ENCODE results near the gene WNT1. TPM values are rescaled to one million over a fixed set of nuclear protein-coding genes. Genes with fewer than 3 reads are reported as not detected.

WNT1 gene
- total RNA-seq, 1 experiment from 2014 or later: not detected

DNA sequence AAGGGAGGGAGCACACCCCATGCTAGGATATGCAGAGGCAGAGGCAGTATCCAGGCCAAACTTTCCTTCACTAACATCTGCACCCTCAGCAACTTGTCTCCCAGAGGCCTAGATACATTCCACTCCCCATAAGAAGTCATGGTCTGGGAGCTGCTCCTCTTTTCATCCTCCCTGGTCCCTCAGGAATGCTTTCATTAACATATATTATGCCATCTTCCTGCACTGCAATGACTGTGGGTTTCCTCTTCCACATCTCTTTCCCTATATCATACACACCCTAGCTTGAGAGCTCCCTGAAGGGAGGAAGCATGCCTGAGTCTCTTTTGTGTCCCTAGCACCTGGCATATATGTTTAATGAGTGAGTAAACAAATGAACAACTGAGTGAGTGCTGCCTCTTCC, 12.4 kb downstream of the WNT1 start:
- no peak overlapping the region for H3T11ph ChIP-seq (ENCODE audit: low read length)
- H3K79me1 ChIP-seq (ENCODE audit: insufficient read depth, low read depth, low read length, poor library complexity, severe bottlenecking): no peaks in the 10 kb centered on the region
- H3K36me3 Mint-ChIP-seq (ENCODE audit: insufficient read depth in 1 of 3, low read depth in 3 of 3): no peaks in the 10 kb centered on the region
- H3K23ac ChIP-seq (ENCODE audit: insufficient read length, low read depth, low read length): no peak overlapping the region
- no peak overlapping the region for H3K56ac ChIP-seq (ENCODE audit: insufficient read length, low read depth, low read length)
- H3K14ac ChIP-seq (ENCODE audit: insufficient read depth, low read length): no peak overlapping the region
- H3K9ac ChIP-seq (ENCODE audit: extremely low read depth, insufficient read length, low read length): no peak overlapping the region
- 0 out of 5 replicates have a peak, but pooled peaks cover 0 to 4% of the 10 kb centered on the region in 2 experiments for H3K9me3 Mint-ChIP-seq
- no peaks in the 10 kb centered on the region for H3K4me1 ChIP-seq (ENCODE audit: insufficient read depth, low read length)
- H2AFZ ChIP-seq (ENCODE audit: low read length): no peak overlapping the region
- H3K4ac ChIP-seq (ENCODE audit: low read depth, low read length): no peak overlapping the region
- H3K4me2 ChIP-seq (ENCODE audit: insufficient read depth, insufficient read length, low read length): no peak overlapping the region
- H3K27ac Mint-ChIP-seq: no peak overlapping the region
- H4K20me1 ChIP-seq (ENCODE audit: control insufficient read depth, insufficient read depth, insufficient read length): no peaks in the 10 kb centered on the region
- H4K5ac ChIP-seq (ENCODE audit: insufficient read length, low read depth, low read length): no peak overlapping the region
- no peak overlapping the region for H4K8ac ChIP-seq (replicated peaks; ENCODE audit: insufficient read length, low read depth, low read length)
- no peak for DNase-seq
- peaks cover 80% of the 10 kb centered on the region for H3K27me3 Mint-ChIP-seq (ENCODE audit: low read depth)
- no peak overlapping the region for H2BK120ac ChIP-seq (ENCODE audit: low read depth, low read length, poor library complexity, severe bottlenecking)
- H3K79me2 ChIP-seq (ENCODE audit: insufficient read depth, low read length): no peaks in the 10 kb centered on the region
- H3K4me1 Mint-ChIP-seq: peaks cover 9 to 26% of the 10 kb centered on the region in 2 experiments
- no peak overlapping the region for H2BK12ac ChIP-seq (ENCODE audit: insufficient read length, low read depth, low read length)
- no peak overlapping the region for H2BK20ac ChIP-seq (ENCODE audit: low read depth, low read length, poor library complexity, severe bottlenecking)
- no peak overlapping the region for H2BK5ac ChIP-seq (ENCODE audit: insufficient read length, low read length)
- H3K4me3 Mint-ChIP-seq: no peak overlapping the region
- H3K9me3 ChIP-seq (ENCODE audit: control insufficient read depth, low read depth, low read length): no peaks in the 10 kb centered on the region
- no peak overlapping the region for H3K27ac ChIP-seq (ENCODE audit: insufficient read length, low read depth, low read length)
- H3K18ac ChIP-seq (ENCODE audit: insufficient read length, low read depth, low read length): no peak overlapping the region
- no peak overlapping the region for H2AK5ac ChIP-seq (ENCODE audit: insufficient read length, low read length)
- no peak for TF ChIP-seq CTCF (conservative IDR thresholded peaks at IDR 0.05)
- no peak overlapping the region for H4K91ac ChIP-seq (ENCODE audit: insufficient read length, low read depth, low read length)
- peaks cover 18% of the 10 kb centered on the region; the same call in 1 of the 2 replicates for H3K27me3 ChIP-seq (ENCODE audit: insufficient read depth, low read length)
- no peaks in the 10 kb centered on the region for H3K23me2 ChIP-seq (ENCODE audit: insufficient read length, low read depth, low read length, poor library complexity, severe bottlenecking)
- no peak overlapping the region for H2BK15ac ChIP-seq (ENCODE audit: low read depth, low read length)

Measured in H9 (cell line).